WTC11 (cell line): ENCODE measurements around the gene KRT6B.

Source experiments
- ESRRA ChIP-seq: sonication (generic); formaldehyde crosslinking; IDR thresholded peaks from 2 replicates; pipeline ENCODE4 v1.8.1; 2022; ENCODE audit warnings: mild to moderate bottlenecking, missing genetic modification reagents, borderline replicate concordance
- RELA ChIP-seq: sonication (generic); formaldehyde crosslinking; IDR thresholded peaks from 2 replicates; pipeline ENCODE4 v1.8.1; 2022; ENCODE audit warnings: missing genetic modification reagents, mild to moderate bottlenecking, borderline replicate concordance
- ZNF121 ChIP-seq: sonication (generic); formaldehyde crosslinking; IDR thresholded peaks from 2 replicates; pipeline ENCODE4 v1.8.0; 2023; ENCODE audit warnings: missing genetic modification reagents
- ZNF138 ChIP-seq: sonication (generic); formaldehyde crosslinking; conservative IDR thresholded peaks from 2 replicates; pipeline ENCODE4 v1.8.1; 2022; ENCODE audit warnings: mild to moderate bottlenecking, moderate library complexity, missing genetic modification reagents
- ZNF317 ChIP-seq: sonication (generic); formaldehyde crosslinking; IDR thresholded peaks from 2 replicates; pipeline ENCODE4 v1.8.1; 2023; ENCODE audit warnings: low read depth, mild to moderate bottlenecking, moderate library complexity, missing genetic modification reagents, borderline replicate concordance
- TF ChIP-seq, protein P1 (sequence below): sonication (generic); formaldehyde crosslinking; IDR thresholded peaks from 2 replicates; pipeline ENCODE4 v1.8.0; 2022; ENCODE audit warnings: mild to moderate bottlenecking, missing genetic modification reagents
- TF ChIP-seq, protein P2 (sequence below): sonication (generic); formaldehyde crosslinking; IDR thresholded peaks from 2 replicates; pipeline ENCODE4 v1.8.0; 2022; ENCODE audit warnings: mild to moderate bottlenecking, missing genetic modification reagents
- TF ChIP-seq, protein P3 (sequence below): fragments of 250-450 bp; sonication (Bioruptor Pico); conservative IDR thresholded peaks from 2 replicates; pipeline ENCODE4 v1.9.0; 2021; ENCODE audit warnings: mild to moderate bottlenecking
- TF ChIP-seq, protein P4 (sequence below): fragments of 200-600 bp; IDR thresholded peaks from 2 replicates; pipeline ENCODE4 v1.8.0; 2022; ENCODE audit warnings: antibody characterized with exemption

DNA sequence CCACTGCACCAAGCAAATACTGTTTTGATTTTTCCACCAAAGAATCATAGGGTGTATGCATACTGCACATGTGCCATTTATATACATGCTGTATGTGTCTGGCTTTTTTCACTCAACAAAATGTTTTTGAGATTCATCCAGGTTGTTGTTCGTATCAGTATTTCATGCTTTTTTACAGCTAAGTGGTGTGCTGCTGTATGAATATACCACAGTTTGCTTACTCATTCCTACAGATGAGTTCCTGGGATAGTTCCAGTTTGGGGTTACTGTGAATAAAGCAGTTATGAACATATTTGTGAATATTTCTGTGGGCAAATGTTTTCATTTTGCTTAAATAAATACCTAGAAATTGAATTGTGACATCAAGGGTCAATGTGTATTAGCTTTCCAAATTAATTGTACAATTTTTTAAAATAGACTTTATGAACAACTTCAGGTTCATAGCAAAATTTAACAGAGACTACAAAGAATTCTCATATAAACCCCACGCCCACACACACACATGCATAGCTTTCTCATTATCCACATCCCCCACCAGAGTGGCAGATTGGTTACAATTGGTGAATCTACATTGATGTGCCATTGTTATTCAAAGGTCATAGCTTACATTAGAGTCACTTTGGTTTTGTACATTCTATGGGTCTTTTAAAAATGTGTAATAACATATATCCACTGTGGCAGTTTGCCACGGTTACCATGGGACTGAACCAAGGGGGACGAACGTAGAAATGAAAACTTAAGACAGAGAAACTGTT, 48.0 kb upstream of the KRT6B start:
- TF ChIP-seq, protein P1, sequence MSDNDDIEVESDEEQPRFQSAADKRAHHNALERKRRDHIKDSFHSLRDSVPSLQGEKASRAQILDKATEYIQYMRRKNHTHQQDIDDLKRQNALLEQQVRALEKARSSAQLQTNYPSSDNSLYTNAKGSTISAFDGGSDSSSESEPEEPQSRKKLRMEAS (CRISPR knock-in tag) = no peak
- TF ChIP-seq ZNF138 = no peak
- TF ChIP-seq RELA (CRISPR knock-in tag) = no peak
- TF ChIP-seq, protein P2, sequence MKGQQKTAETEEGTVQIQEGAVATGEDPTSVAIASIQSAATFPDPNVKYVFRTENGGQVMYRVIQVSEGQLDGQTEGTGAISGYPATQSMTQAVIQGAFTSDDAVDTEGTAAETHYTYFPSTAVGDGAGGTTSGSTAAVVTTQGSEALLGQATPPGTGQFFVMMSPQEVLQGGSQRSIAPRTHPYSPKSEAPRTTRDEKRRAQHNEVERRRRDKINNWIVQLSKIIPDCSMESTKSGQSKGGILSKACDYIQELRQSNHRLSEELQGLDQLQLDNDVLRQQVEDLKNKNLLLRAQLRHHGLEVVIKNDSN (CRISPR knock-in tag) = no peak
- TF ChIP-seq, protein P3, sequence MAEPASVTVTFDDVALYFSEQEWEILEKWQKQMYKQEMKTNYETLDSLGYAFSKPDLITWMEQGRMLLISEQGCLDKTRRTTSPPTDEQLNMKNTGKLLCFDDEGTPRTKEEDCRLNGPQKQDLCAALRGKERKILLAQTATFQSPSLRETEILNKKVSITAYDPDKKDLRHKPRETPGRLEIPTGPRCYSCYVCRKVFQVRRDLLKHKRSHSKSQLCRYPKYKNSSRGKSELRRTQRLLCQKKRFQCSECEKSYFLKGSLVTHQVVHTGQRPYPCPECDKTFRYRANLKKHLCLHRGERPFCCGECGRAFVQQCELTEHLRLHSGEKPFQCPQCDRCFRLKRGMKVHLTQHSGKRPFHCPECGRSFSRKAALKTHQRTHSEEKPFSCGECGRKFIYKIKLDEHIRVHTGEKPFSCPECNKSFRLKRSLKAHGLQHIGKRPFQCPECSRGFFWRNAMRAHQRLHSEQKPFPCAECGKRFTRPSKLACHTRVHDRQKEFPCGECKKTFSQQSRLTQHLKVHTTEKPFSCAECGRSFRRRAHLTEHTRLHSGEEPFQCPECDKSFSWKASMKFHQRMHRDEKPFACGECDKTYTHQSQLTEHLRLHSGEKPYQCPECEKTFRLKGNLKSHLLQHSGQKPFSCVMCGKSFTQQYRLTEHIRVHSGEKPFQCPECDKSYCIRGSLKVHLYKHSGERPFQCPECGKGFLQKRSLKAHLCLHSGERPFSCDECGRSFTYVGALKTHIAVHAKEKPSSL (CRISPR knock-in tag) = no peak
- TF ChIP-seq ZNF121 (CRISPR knock-in tag) = no peak
- TF ChIP-seq, protein P4, sequence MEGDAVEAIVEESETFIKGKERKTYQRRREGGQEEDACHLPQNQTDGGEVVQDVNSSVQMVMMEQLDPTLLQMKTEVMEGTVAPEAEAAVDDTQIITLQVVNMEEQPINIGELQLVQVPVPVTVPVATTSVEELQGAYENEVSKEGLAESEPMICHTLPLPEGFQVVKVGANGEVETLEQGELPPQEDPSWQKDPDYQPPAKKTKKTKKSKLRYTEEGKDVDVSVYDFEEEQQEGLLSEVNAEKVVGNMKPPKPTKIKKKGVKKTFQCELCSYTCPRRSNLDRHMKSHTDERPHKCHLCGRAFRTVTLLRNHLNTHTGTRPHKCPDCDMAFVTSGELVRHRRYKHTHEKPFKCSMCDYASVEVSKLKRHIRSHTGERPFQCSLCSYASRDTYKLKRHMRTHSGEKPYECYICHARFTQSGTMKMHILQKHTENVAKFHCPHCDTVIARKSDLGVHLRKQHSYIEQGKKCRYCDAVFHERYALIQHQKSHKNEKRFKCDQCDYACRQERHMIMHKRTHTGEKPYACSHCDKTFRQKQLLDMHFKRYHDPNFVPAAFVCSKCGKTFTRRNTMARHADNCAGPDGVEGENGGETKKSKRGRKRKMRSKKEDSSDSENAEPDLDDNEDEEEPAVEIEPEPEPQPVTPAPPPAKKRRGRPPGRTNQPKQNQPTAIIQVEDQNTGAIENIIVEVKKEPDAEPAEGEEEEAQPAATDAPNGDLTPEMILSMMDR = no peak
- no peak for TF ChIP-seq ESRRA (CRISPR knock-in tag)
- no peak for TF ChIP-seq ZNF317 (CRISPR knock-in tag)
